GM21390 (cell line): Measurements from ENCODE around the gene NATD1.

Experiments
- ATAC-seq: cut with Tn5 transposase; IDR thresholded peaks from one replicate; pipeline ENCODE4 v1.9.1; 2021; ENCODE audit not compliant: unreplicated experiment

Gene NATD1, protein sequence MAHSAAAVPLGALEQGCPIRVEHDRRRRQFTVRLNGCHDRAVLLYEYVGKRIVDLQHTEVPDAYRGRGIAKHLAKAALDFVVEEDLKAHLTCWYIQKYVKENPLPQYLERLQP

DNA sequence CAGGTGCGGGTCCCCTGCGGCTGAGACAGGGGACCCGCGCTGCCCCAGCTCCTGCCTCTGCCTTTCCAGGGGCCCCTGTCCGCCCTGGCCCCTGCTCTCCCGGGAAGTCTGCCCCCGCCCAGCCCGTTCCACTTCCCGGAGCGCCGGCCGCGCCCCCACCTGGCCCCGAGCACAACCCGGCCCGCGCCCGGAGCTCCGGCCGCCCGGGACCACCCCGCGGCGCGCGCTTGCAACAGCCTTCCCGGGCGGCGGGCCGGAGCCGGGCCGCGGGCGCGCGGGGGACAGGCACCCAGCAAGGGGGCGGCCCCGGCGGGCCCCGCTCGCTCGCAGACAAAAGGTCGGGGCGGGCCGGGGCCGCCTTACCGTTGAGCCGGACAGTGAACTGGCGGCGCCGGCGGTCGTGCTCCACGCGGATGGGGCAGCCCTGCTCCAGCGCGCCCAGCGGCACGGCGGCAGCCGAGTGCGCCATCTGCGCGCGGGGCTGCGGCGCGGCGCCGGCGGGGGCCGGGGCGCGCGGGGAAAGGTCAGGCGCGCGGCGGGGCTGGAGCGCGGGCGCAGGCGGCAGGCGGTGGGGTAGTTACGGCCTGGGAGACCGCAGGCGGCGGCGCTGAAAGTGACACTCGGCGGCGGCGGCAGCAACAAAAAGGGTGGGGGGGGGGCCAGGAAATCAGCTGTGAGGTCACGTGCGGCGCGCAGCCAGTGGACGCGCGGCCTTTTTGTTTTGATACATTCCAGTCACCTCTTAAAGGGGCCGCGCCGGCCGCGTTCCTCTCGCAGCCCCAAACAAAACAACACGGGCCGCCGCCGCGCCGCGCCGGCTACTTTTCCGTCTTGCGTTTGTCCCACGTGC is at the start of gene NATD1:
NATD1 (minus strand) TSS at position 615 of the 850 bp plus-strand sequence; CDS start at position 469, 146 bp downstream.
- peak; percentile 60 for ATAC-seq

DNA sequence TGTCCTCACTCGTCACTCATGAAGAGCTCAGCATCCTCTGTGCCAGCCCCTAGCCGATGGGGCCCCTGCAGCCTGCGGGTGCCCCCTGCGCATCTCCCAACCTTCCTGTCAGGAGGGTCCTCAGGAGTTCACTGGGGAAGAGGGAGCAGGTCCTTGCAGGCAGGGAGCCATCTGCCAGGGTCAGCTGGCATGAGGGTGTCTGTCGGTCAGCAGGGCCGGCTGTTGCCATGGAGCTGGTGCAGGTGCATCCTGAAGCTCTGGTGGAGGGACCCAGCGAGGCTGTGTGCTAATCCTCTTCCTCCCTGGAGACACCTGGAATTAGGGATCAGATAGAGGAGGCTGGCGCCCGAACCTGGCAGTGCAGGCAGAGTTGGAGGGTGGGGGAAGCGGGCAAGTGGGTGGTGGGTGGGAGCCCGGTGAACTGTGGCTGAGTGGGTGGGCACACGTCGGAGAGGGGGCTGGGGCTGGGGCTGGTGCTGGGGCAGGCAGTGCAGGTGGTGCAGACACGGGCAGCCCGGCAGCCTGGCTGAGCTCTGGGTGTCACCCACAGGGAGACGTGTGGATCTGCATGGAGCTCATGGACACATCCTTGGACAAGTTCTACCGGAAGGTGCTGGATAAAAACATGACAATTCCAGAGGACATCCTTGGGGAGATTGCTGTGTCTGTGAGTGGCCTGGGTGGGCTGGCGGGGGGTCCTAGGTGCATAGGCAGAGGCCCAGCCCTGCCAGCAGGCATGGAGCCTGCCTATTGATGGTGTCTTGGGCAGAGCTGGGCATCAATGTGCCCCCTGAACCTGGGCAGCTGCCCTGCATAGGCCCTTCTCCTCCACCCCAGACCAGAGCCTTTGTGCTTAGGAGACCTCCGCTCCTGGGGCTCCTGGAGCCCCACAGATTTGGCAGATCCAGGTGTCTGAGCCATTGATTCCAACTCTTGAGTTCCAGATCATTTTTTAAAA is 48.7 kb upstream of the NATD1 start:
- no peak for ATAC-seq

DNA sequence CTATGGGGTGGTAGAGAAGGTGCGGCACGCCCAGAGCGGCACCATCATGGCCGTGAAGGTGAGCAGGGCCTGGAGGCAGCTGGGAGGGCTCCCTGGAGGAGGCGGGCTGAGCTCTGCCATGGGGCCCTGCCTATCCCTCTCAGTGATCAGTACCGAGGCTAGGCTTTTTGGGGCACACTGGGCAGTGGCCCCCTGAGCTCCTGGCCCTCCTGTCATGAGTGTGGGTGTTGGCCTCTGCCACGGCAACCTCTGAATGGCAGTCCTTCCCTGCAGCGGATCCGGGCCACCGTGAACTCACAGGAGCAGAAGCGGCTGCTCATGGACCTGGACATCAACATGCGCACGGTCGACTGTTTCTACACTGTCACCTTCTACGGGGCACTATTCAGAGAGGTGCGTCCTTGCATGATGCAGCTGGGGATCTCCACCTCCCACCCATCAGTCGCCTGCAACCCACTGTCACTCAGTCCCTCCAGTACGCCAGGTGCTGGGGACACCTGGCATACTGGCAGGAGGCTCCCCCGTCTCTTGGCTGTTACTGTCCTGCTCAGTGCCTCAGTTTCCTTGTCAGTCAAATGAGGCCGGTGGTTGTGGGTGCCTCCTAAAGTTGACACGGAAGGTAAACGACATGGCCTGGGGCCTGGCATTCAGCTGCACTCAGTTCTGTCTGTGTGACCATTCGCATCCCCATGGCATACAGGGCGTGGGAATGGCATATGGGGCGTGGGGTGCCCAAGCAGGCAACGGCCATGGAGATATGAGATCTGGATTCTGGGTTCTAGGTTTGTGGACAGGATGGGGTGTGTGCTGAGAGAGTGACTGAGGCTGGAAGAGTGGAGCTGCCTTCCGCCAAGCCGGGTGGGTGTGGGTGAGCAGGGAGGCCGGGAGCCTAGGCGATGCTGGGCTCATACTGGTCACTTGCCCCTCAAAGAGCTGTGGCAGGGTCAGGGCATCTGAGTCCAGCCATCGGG is 47.7 kb upstream of the NATD1 start:
- ATAC-seq: no peak

DNA sequence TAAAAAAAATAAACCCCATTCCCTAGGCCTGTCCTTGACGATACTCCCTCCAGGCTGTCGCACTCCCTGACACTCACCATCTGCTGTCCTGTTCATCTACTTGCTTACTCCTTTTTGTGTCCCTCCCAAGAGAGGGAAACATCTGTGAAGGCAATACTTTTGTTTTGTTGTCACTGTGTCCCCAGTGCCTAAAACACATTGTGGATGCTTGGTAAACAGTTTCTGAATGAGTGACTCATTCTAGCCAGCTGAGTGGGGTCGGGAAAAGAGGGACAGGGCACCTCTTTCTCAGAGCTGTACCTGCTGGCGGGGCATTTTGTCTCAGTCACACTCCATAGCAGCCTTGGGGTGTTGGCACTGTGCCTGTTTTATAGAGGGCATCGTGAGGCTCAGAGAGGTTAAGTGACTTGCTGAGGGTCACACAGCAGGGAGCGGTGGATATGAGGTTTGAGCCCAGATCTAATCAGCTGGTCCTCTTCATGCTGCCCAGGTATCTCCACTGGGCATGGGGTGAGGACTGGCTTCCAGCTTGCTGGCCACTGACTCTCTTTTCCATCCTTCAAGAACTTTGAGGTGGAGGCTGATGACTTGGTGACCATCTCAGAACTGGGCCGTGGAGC is 46.9 kb upstream of the NATD1 start:
- ATAC-seq: no peak

DNA sequence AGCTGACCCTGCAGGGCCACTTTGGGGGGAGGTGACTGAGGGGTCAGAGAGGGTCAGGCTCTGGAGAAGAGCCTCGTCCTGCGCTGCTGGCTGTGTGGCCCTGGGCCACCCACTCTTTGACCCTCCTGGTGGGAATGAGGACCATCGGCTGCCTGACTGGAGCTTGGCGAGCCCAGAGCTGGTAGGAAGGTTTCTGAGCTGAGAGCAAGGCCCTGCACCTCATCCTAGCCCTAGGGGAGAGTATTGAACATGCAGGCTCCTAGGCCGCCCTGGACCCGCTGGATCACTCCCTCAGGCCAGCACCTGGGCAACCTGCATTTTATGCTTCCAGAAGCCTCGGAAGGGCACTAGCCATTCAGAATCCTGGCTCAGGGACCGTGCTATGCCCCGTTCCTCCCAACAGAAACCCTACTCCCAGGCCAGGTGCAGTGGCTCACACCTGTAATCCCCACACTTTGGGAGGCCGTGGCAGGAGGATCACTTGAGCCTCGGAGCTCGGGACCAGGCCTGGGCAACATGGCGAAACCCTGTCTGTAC is 45.8 kb upstream of the NATD1 start:
- ATAC-seq: no peak

DNA sequence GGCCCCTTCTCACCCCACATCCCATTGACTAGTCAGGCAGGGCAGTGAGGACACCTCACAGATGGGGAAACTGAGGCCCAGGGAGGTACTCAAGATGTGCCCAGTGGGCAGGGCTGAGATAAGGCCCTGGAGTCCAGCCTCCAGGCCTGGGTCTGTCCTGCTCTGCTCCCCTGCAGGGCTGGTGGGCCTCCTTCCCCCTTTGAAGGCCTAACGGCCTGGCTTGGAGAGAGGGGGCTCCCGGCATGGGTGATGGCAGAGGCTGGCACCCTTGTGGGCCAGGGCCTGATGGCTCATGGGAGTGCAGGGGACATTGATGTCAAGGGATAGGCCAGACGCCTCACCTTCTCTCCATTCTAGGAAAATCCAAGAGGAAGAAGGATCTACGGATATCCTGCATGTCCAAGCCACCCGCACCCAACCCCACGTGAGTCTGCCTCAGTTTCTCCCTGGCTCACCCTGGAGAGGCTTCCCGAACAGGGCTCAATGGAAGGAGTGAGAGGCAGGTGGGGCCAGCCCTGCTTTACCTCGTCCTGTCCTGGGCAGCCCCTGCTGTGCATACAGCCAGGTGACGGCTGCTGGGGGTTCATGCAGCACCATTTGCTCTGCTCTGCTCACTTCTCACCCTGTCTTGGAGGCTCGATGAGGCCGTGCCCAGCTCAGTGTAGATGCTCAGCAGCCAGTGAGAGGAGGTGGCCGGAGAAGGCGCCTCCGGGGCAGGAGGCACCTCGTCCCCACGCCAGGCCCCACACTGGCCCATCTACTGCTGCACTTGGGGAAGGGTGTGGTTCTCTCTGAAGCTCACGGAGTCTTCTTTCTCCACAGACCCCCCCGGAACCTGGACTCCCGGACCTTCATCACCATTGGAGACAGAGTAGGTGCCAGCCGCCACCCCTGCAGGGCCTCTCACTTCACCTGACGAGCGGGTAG is 45.1 kb upstream of the NATD1 start:
- no peak for ATAC-seq

DNA sequence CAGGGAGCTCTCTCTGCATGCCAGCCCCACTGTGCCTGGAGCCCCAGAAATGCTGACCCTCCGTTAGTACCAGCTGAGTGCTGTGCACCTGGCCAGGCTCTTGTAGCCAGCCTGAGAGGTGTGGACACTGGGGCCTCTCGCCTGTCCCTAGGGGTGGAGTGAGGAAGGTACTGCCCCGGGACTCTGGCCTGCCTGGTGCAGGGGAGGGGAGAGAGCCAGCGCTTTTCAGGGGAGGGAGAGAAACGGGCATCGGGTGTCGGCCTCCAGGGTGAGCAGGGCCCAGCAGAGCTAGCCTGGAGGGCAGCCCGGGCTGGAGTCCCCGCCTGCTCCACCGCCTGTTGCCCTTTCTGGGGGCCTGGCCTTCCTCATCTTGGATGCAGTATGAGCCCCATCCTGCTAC is 44.4 kb upstream of the NATD1 start:
- ATAC-seq: no peak

DNA sequence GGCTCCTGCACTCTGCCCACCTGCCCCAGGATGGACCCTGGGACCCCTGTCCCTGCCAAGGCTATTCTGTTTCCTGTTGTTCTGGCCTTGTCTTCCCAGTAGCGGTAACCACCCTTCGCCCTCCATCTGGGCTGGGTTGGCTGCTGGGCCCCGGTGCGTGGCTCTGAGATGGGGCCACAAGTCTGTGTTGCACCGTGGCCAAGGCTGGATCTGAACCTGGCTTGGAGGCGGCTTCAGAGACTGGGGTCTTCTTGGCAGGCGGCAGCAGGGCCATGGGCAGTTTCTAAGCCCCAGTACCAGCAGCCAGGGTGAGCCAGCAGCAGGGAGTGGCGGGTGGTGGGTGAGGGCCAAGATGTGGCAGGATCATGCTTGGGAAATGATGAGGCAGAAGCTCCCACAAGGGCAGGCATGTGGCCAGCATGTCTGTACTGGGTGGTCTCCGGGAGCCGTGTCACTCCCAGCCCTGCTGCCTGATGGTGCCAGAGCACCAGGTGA is 43.9 kb upstream of the NATD1 start:
- ATAC-seq: no peak

DNA sequence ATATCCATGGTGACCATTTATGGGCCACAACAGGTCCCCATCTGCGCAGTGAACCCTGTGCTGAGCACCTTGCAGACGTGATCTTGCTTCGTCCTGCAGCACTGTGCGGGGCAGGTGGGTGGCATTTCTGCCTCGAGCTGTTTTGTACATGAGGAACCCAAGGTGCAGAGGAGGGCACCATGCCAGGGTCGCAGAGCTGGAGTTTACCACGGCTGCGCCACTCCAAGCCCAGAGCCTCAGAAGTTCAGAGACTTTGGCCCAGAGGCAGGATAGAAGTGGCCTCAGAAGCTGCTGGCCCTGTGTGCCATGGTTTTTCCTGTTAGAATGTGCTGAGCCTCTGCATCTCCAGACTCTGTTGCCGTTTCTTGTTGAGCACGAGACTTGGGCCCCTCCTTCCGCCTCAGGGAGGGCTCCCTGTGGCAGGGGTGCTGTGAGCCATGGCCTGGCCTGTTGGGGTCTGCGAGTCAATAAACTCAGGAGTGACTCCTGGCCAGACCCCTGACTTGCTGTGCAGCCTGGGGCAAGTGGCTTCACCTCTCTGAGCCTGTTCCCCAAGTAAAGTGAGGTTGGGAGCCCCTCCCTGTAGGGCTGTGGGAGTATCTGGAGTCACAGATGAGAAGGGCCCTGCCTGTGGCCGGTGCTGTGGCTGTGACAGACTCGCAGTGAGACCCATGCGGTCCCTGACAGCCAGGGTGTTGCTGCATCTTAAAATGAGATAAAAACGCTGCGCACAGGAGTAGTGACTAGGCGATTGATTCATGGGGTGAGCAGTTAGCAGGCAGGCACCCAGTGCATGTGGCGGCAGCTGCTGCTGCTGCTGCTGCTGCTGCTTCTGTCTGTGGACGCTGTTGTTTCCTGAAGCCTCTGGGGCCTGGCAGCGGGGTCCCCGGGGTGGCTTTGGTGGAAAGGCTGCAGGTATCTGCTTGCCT is 43.2 kb upstream of the NATD1 start:
- no peak for ATAC-seq

DNA sequence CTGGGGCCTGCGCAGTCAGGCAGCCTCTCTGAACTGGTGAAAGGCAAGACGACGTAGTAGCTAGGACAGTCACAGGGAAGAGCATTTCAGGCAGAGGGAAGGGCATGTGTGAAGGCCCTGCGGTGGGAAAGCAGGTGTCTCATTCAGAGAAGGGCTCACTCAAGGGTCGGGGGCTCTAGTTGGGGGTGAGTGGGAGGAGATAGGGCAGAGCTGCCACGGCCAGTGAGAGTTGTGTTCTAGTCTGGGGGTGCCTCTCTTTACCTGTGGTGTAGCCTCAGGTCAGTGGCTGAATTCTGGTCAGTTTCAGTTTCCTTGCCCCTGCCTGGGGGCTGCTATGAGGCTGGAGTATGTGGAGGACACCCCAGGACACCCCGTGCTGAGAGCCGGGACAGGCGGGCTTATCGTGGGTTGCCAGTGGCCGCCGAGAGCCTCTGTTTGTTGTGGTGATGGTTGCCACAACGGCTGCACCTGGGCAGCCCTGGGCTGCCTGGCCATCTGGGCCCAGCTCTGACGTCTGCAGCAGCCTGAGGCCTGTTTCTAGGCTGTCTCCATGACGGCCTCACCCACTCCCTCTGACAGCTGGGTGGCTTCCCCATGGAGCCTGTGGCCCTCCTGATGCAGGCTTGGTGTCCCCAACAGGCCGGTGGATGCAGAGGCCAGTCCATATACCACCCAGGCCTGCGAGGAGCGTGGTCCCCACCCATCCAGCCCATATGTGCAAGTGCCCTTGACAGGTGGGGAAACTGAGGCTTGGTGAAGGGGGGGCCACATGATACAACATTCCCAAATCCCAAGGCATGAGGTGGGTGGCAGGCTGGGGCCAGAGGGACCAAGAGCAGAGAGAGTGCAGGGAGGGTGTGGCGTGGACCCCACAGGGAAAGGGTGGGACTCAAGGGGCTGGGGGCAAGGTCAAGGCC is 42.1 kb upstream of the NATD1 start:
- no peak for ATAC-seq

DNA sequence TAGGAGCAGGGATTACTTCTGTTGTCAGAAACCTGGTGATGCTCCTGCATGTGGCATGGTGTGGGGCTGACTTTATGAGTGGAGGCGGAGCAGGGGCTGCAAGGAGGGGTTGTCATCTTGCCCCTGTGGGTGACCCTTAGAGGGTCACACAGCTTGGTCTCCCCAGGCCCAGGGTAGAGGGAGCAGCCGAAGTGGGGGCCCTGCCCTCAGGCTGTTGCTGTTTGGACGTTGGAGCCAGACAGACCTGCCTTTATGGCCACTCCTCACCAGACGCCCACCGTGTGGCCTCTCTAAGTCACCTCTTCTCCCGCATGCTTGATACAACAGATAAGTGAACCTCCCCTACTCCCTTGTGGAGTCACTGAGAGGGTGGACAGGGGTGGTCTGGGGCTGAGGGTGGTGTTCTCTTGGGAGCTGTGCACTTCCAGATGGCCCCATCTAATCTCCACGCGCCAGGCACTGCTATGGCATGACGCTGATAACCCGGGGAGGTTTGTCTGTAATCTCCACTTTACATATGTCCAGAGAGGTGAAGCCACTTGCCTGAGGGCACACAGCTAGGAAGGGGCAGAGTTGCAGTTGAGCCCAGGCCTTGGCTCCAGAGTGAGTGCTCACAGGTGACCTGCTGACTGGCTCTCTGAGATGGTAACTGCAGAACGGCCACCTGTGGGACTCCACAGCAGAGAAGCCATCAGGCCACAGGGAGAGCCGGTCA is 41.3 kb upstream of the NATD1 start:
- no peak for ATAC-seq

DNA sequence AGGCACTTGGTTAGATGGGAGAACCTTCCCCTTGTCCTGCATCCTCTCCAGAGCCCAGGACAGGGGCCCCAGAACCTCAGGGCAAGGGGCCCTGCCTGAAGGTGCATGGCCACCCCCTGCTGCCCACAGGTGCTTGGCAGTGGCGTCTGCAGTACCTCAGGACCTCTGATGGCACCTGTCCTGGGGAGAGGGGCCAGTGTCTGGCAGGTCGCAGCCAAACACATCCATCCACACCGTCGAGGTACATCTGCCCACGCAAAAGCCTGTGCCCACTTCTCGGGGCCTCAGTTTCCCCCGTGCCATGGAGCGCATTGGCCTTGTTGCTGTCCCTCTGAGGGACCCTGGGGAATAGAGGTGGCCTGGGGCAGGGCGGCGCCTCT is 40.6 kb upstream of the NATD1 start:
- no peak for ATAC-seq

DNA sequence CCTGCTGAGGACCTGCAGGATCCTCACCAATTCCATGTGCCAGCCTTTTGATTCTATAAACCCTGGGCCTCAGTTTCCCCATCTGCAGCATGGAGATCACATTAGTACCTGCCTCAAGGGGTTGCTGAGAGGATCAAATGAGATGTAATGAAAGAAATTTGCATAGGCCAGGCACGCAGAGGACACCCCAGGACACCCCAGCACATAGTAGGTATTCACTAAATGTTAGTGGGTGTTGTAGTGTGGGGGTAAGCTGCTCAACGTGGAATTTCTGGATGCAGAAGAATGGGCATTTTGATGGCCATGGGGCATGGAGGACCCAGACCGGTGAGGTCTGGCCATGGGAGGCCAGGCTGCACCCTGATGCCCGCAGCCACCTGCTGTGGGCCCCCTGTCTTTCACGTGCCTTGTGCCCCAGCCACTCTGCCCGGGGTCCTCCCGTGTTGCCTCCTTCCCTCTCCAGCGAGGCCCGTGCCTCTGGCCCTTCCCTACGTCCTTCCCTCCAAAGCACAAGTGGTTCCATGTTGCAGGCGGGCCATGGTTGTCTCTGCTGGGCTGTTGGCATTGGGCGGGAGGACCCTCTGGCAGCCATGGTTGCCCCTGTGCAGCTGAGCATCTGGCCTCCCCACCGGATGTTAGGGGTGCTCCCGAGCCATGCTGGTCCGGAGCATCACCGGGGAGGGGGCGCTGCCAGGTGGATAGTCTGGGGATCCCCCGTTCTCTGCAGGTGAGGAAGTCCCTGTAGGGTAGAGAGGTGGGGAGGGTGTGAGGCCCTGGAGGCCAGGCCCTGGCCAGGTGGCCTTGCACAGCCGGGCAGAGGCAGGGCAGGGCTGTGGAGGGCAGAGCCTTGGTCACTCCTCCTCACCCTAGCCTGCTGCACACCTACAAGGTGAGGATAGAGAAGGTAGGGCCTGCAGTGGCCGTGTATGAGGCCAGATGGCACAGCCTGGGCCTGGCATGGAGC is 39.9 kb upstream of the NATD1 start:
- ATAC-seq: no peak

DNA sequence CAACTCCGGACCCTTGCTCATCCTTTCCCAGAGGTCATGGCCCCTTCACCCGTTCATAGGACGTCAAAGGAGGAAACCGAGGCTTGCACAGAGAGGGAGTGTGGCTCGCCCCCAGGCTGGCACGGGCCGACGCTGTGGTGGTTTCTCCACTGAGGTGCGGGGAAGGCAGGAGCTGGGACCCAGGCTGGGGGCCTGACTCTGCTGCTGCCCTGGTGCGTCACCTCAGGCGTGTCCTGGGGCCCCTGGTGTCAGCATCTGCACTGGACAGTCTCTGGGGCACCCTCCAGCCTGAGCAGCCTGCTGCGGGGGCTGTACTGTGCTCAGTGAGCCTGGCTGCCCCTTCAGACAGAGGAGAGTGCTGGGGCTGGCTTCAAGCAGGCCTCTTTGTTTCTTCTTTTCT is 38.7 kb upstream of the NATD1 start:
- no peak for ATAC-seq

DNA sequence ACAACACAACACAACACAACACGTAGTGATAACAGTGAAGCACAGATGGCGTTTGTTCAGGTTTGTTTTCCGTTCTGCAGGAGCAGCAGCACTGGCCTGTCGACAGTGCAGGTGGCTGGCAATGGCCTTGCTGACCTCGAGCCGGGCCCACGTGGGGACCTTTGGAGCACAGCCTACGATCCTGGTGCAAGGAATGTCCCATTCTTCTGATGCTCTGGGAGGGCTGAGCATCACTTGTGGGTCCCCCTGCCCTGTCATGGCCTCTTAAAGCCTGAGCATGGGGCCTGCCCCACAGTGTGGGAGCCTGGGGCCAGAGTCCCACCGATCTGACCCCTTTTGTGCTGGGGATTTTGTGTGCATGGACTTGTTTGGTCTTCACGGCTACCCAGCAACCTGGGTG is 38.1 kb upstream of the NATD1 start:
- no peak for ATAC-seq
